NCI-H1092 treated with DMSO at 0.1 percent for 48 hours (cell line): Measurements from ENCODE around the gene CYBA.
A peak's percentile ranks its signal among the peaks of the same experiment; 100 is the strongest.

Experiments used
- DNase-seq: peaks from one replicate; lab custom pipeline; 2025; lab: John Stamatoyannopoulos, UW

The CYBA gene

GRCh38 chr16:88645455-88645854 lies 5.4 kb downstream of the CYBA start:
- no peak for DNase-seq

DNA sequence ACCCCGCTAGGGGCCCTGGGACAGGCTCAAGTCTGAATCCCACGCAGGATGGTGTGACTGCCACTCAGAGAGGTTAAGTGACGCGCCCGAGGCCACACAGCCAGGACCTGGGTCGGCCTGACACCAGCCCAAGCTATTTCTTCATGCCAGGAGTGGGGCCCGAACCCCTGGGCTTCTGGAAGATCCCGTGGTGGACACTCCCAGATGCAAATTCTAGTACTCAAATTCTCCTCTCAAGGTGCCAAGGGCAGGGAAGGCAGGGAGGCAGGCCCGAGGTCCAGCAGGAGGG lies 7.3 kb downstream of the CYBA start:
- no peak for DNase-seq

- no peak for DNase-seq
Observed at GRCh38 chr16:88642881-88643643, 7.8 kb downstream of the CYBA start.

DNA sequence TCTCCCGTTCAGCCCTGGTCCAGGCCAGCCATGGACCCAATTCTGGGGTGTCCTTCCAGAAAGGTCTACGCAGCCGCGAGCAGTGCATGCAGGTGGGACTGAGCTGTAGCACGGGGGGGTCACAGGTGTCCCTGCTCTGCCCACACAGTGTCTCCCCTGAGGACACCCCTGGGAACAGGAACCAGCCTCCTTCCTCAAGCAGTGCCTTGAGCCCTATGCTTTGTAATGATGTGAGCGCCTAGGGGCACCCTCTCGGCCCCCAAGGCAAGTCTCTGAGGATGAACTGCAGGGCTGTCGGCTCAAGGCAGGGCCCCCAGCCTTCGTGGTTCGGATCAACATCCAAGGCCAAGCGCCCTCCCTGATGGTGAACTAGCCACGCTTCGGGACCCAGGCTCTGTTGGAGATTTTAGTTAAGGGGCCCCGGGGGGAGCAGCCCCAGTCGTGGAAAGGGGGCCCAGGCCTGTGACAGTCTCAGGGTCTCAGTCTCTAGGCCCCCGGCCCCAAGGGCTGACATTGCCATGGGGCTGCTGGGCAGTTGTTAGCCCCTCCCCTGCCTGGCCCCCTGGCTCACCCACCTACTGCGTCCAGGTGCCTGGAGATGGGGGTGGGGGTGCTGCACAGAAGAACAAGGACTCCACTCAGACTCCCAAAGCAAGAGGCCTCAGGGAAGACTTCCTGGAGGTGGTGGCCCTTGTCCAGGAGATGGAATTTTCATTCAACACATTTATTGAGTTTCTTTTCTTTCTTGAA lies 10.2 kb downstream of the CYBA start:
- DNase-seq, result no peak

DNA sequence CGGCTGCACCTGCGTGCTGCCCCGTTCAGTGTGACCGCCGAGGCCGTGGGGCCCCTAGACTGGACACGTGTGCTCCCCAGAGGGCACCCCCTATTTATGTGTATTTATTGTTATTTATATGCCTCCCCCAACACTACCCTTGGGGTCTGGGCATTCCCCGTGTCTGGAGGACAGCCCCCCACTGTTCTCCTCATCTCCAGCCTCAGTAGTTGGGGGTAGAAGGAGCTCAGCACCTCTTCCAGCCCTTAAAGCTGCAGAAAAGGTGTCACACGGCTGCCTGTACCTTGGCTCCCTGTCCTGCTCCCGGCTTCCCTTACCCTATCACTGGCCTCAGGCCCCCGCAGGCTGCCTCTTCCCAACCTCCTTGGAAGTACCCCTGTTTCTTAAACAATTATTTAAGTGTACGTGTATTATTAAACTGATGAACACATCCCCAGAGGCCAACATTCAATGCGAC lies 10.8 kb downstream of the CYBA start:
- DNase-seq, result no peak

GRCh38 chr16:88639231-88640038 lies 11.4 kb downstream of the CYBA start:
- DNase-seq, result no peak

DNA sequence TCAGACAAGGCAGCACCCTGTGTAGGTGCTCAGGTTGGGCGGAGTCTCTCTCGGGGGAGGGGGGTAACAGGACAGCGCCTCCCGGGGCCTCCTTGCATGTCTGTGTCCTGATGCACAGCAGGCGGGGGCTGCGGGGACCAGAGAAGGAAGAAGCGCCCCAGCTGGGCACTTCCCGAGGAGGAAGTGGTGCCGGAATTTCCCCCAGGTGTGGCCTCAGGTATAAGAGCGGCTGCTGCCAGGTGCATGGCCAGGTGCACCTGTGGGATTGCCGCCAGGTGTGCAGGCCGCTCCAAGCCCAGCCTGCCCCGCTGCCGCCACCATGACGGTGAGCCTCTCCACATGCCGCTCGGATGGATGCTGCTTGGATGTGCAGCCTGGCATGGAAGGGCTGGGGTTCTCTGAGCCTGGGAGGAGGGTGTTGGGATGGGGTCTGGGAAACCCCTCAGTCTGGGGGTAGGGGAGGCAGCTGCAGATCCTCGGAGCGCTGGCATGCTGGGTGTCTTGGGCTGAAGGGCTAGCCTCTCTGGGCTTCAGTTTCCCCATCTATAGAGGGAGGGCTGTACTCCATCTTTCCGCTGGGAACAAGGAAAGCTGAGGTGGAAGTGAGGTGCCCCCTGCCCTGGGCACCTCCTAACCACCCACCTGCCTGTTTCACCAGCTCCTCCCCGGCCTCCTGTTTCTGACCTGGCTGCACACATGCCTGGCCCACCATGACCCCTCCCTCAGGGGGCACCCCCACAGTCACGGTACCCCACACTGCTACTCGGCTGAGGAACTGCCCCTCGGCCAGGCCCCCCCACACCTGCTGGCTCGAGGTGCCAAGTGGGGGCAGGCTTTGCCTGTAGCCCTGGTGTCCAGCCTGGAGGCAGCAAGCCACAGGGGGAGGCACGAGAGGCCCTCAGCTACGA lies 12.3 kb downstream of the CYBA start, which contains the start of gene IL17C:
IL17C (plus strand) TSS at position 250 of the 908 bp plus-strand sequence; CDS start at position 320, 70 bp downstream.
- DNase-seq, result peak; percentile 18

DNA sequence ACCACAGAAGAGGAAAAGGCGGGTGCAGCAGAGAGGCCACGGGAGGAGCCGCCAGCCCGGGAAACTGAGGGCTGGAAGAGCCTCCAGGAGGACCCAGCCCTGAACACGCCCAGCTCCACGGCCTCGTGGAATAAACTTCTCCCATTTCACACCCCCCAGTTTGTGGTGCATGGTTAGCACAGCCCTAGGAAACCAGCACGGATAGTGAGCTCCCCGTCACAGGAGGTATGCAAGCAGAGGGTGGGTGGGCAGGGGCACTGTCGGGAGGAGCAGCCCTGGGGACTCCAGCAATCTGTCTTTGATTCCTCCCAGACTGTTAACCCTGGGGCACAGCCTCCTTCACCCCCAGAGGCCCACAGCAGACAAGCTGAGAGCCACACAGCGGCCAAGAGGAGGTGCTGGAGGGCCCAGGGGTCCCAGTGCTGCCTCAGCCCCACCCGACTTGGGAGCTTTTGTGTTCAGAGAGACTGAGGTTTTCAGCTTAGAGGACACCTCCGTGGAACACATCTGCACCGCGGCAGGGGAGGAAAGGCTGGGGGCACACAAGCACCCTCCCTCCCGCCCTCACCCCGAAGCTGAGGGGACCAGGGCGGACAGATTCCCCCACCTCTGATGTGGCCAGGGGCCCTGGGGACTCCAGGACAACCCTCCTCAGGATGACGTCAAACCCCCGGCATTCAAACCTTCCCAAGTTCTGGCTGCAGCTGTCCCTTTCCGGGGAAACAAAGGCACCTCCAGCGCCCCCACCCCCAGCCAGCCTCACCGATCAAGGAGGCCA lies 14.2 kb downstream of the CYBA start:
- no peak for DNase-seq

- DNase-seq, result no peak
Observed at GRCh38 chr16:88635671-88636319, 15.1 kb downstream of the CYBA start.

- DNase-seq, result no peak
Observed at GRCh38 chr16:88634994-88635670, 15.7 kb downstream of the CYBA start.

- DNase-seq, result no peak
Observed at GRCh38 chr16:88634141-88634993, 16.5 kb downstream of the CYBA start.

GRCh38 chr16:88633684-88634140 lies 17.1 kb downstream of the CYBA start:
- DNase-seq, result no peak

DNA sequence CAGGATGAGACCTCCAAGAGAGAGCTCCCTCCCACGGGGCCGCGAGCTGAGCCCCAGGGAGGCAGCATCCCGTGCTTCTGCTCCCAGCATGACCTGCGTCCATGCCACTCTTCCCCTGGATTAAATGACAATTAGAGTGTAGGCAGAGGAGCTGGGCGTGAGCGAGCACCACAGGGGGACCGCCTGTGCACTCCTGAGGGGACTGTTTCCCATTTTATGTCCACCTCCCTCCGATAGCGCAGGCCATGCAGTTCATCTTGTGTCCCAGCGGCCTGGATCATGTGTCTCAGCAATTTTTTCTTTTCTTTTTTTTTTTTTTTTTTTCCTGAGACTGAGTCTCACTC lies 18.3 kb downstream of the CYBA start:
- no peak for DNase-seq

GRCh38 chr16:88631920-88632586 lies 18.8 kb downstream of the CYBA start:
- DNase-seq, result no peak

GRCh38 chr16:88631384-88631783 lies 19.5 kb downstream of the CYBA start:
- no peak for DNase-seq

- DNase-seq, result no peak
Observed at GRCh38 chr16:88630941-88631340, 19.9 kb downstream of the CYBA start.

GRCh38 chr16:88630433-88630832 lies 20.4 kb downstream of the CYBA start:
- no peak for DNase-seq

DNA sequence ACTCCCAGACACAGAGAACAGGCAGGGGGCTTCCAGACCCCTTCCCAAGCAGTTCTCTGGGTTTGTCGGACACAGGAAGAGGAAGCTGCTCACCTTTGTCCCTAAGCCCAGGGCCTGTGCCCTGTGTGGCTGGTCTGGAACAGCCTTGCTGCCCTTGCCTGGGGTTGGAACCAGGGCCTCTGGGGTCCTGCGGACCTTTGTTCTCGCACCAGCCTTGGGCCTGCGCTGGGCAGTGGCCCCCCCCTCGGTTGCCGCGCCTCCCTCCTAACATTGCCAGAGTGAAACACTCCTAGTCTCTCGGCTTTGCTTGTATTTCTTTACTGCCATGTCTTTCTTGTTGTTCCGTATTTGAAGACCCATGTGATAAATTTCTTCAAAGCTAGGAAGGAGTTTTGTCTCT lies 21.0 kb downstream of the CYBA start:
- DNase-seq, result no peak
